Kidney tubule cell (primary cell): ENCODE measurements around the gene AANAT.

Experiments used
- DNase-seq: peaks from one replicate; pipeline ENCODE4 v3.0.0-alpha.2; 2018; ENCODE audit warnings: low spot score

Gene AANAT

GRCh38 chr17:76442341-76443338 is 24.8 kb upstream of the AANAT start:
- DNase-seq: no peak

- DNase-seq: peak; percentile 37
Measured at GRCh38 chr17:76444518-76445311, 22.7 kb upstream of the AANAT start.

- no peak for DNase-seq
Measured at GRCh38 chr17:76445697-76446448, 21.5 kb upstream of the AANAT start.

GRCh38 chr17:76446449-76447231 is 20.8 kb upstream of the AANAT start:
- peak; percentile 95 for DNase-seq

GRCh38 chr17:76447931-76448652 is 19.3 kb upstream of the AANAT start:
- DNase-seq: peak; percentile 47

- no peak for DNase-seq
Measured at GRCh38 chr17:76449126-76449525, 18.3 kb upstream of the AANAT start.

GRCh38 chr17:76451506-76451905 is 15.9 kb upstream of the AANAT start:
- DNase-seq: no peak

GRCh38 chr17:76452127-76452659 is 15.2 kb upstream of the AANAT start:
- DNase-seq: no peak

- DNase-seq: peak; percentile 88
Measured at GRCh38 chr17:76452660-76453430, 14.6 kb upstream of the AANAT start, which contains the start of gene UBE2O. Gene UBE2O, minus strand, starts transcription at chr17:76453152. Its CDS starts 11 bp downstream, at chr17:76453141.

GRCh38 chr17:76453431-76453743 is 14.0 kb upstream of the AANAT start:
- no peak for DNase-seq

GRCh38 chr17:76458580-76459490 is 8.6 kb upstream of the AANAT start:
- DNase-seq: peak; percentile 68

- DNase-seq: no peak
Measured at GRCh38 chr17:76459674-76460073, 7.7 kb upstream of the AANAT start.

- DNase-seq: no peak
Measured at GRCh38 chr17:76461765-76462555, 5.4 kb upstream of the AANAT start.

GRCh38 chr17:76462556-76463290 is 4.7 kb upstream of the AANAT start:
- no peak for DNase-seq

- DNase-seq: no peak
Measured at GRCh38 chr17:76466775-76467130, 650 bp upstream of the AANAT start.

- no peak for DNase-seq
Measured at GRCh38 chr17:76467809-76468633, 618 bp downstream of the AANAT start.
